Fibroblast of lung (primary cell): Measurements from ENCODE around the gene COL9A2. TPM values are rescaled to one million over a fixed set of nuclear protein-coding genes. Genes with fewer than 3 reads are reported as not detected.

ENCODE experiments used
- DNase-seq, 2 donors: peaks; one replicate each; pipeline versions ENCODE4 v3.0.0 to v3.0.0-alpha.2; 2010; ENCODE audit warnings: low read depth in 2 of 2
- H2AFZ ChIP-seq: 2 replicates; pipeline ENCODE4 v1.5.1; 2012; ENCODE audit warnings: low read length, control low read depth, inconsistent platforms
- H3K27ac ChIP-seq: 2 replicates; pipeline ENCODE4 v1.5.1; 2011; ENCODE audit warnings: low read length, control low read depth; ENCODE audit not compliant: insufficient read depth
- H3K27me3 ChIP-seq: 2 replicates; pipeline ENCODE4 v1.5.1; 2011; ENCODE audit warnings: mild to moderate bottlenecking, low read length; ENCODE audit not compliant: control insufficient read depth, insufficient read depth
- H3K36me3 ChIP-seq: 2 replicates; pipeline ENCODE4 v1.5.1; 2011; ENCODE audit warnings: low read length; ENCODE audit not compliant: control insufficient read depth, insufficient read depth
- H3K4me1 ChIP-seq: 2 replicates; pipeline ENCODE4 v1.5.1; 2011; ENCODE audit warnings: low read length; ENCODE audit not compliant: control insufficient read depth, insufficient read depth; ENCODE audit errors: extremely low read depth
- H3K4me2 ChIP-seq: 2 replicates; pipeline ENCODE4 v1.5.1; 2011; ENCODE audit warnings: low read length, control low read depth; ENCODE audit not compliant: insufficient read depth; ENCODE audit errors: extremely low read depth
- H3K4me3 ChIP-seq, 4 experiments: fragments of 200-600 bp in 1 of 4; sonication (generic) in 1 of 4; replicated peaks in 1 of 4; 2 replicates each; pipeline ENCODE4 v1.5.1; 2011 to 2016; ENCODE audit warnings: low read length in 4 of 4, low read depth in 3 of 4, mild to moderate bottlenecking in 3 of 4, control low read depth in 2 of 4, inconsistent platforms in 1 of 4, mixed read lengths in 1 of 4; ENCODE audit not compliant: insufficient read depth in 1 of 4; ENCODE audit errors: control extremely low read depth in 1 of 4
- H3K79me2 ChIP-seq: 2 replicates; pipeline ENCODE4 v1.5.1; 2012; ENCODE audit warnings: mild to moderate bottlenecking, low read length, inconsistent platforms; ENCODE audit not compliant: control insufficient read depth, insufficient read depth
- H3K9ac ChIP-seq: 2 replicates; pipeline ENCODE4 v1.5.1; 2011; ENCODE audit warnings: mild to moderate bottlenecking, low read length, control low read depth; ENCODE audit not compliant: insufficient read depth
- H3K9me3 ChIP-seq: 2 replicates; pipeline ENCODE4 v1.5.1; 2012; ENCODE audit warnings: low read depth, low read length; ENCODE audit not compliant: control insufficient read depth, insufficient read depth
- H4K20me1 ChIP-seq: 2 replicates; pipeline ENCODE4 v1.5.1; 2011; ENCODE audit warnings: low read length; ENCODE audit not compliant: control insufficient read depth, insufficient read depth; ENCODE audit errors: extremely low read depth
- CTCF ChIP-seq, 2 donors: IDR thresholded peaks in 1 of 2; conservative IDR thresholded peaks in 1 of 2; 1 replicate in 1 of 2; 2 replicates in 1 of 2; pipeline ENCODE4 v1.5.1; 2011 to 2012; ENCODE audit warnings: low read length in 2 of 2, control low read depth in 1 of 2, inconsistent platforms in 1 of 2, low read depth in 1 of 2, mild to moderate bottlenecking in 1 of 2
- EZH2 ChIP-seq: IDR thresholded peaks from 2 replicates; pipeline ENCODE4 v1.5.1; 2012; ENCODE audit warnings: low read length, control low read depth, mild to moderate bottlenecking; ENCODE audit errors: missing control alignments
- polyA plus RNA-seq, 2 donors: library from polyadenylated mRNA; depleted of rRNA in 1 of 2; stranded (reverse) in 1 of 2; unstranded in 1 of 2; fragments of >200 nt; gene quantifications; 2 replicates each; pipeline ENCODE4 v1.2.1, GENCODE V29; 2011 to 2012; ENCODE audit warnings: missing spikeins in 1 of 2
- total RNA-seq: library from RNA; depleted of rRNA; stranded (reverse); fragments of >200 nt; gene quantifications from 2 replicates; pipeline ENCODE4 v1.2.1, GENCODE V29; 2014

The COL9A2 gene
- total and polyA plus RNA-seq, 2 donors (not counting 1 experiment from before 2014, with no cell fraction given): 1.3 to 2.8 TPM

- no peak for TF ChIP-seq CTCF (conservative IDR thresholded peaks at IDR 0.05 in 1 of 2, IDR thresholded peaks at IDR 0.05 in 1 of 2; ENCODE audit: low read depth in 1 of 2, low read length in 2 of 2)
- TF ChIP-seq EZH2: no peak
- no peak for DNase-seq
- Histone ChIP-seq H3K4me1 (no peaks in the 10 kb centered on the region), H3K27ac (no peak overlapping the region), H4K20me1 (no peaks in the 10 kb centered on the region), H3K36me3 (no peaks in the 10 kb centered on the region), H3K9ac (no peak overlapping the region), H3K9me3 (no peaks in the 10 kb centered on the region), H3K79me2 (no peaks in the 10 kb centered on the region), H3K4me3 (no peak overlapping the region), H2AFZ (no peak overlapping the region), H3K4me2 (no peak overlapping the region), H3K27me3 (peaks cover 4% of the 10 kb centered on the region)
Observed at GRCh38 chr1:40362199-40362598, 45.1 kb upstream of the COL9A2 start.

GRCh38 chr1:40361637-40362036, 44.6 kb upstream of the COL9A2 start:
- Histone ChIP-seq H3K27ac (no peak overlapping the region), H3K9me3 (no peaks in the 10 kb centered on the region), H3K4me2 (no peak overlapping the region), H3K36me3 (no peaks in the 10 kb centered on the region), H3K79me2 (no peaks in the 10 kb centered on the region), H3K4me3 (no peak overlapping the region), H3K27me3 (peaks cover 4% of the 10 kb centered on the region), H3K9ac (no peak overlapping the region), H4K20me1 (no peaks in the 10 kb centered on the region), H2AFZ (no peak overlapping the region), H3K4me1 (no peaks in the 10 kb centered on the region)
- no peak for DNase-seq
- TF ChIP-seq EZH2 (no peak), CTCF (conservative IDR thresholded peaks at IDR 0.05 in 1 of 2, IDR thresholded peaks at IDR 0.05 in 1 of 2; ENCODE audit: low read depth in 1 of 2, low read length in 2 of 2) (no peak)

DNA sequence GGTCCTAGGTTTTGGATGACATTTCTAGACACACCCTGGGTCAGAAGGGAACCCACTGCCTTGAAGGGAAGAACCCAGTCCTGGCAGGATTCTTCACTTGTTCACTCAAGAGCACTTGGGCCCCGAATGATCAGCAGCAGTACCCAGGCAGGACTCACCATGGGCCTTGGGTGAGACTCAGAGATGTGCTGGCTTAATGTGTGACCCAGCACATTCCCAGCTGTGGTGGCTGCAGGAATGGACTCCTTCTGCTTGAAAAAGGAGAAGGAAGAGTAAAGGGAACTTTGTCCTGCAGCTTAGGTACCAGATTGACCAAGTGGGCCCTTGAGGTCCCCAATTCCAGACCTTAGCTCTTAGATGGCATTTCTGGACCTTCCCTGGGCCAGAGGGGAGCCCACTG, 44.1 kb upstream of the COL9A2 start:
- TF ChIP-seq CTCF (conservative IDR thresholded peaks at IDR 0.05 in 1 of 2, IDR thresholded peaks at IDR 0.05 in 1 of 2; ENCODE audit: low read depth in 1 of 2, low read length in 2 of 2): no peak
- TF ChIP-seq EZH2: no peak
- H3K79me2 ChIP-seq: no peaks in the 10 kb centered on the region

More for the DNA sequence above, 44.1 kb upstream of the COL9A2 start:
- Histone ChIP-seq H4K20me1 (no peaks in the 10 kb centered on the region), H3K36me3 (no peaks in the 10 kb centered on the region), H3K27me3 (peaks cover 4% of the 10 kb centered on the region), H3K4me3 (no peak overlapping the region), H3K27ac (no peak overlapping the region), H3K4me1 (no peaks in the 10 kb centered on the region), H2AFZ (no peak overlapping the region), H3K9ac (no peak overlapping the region), H3K4me2 (no peak overlapping the region), H3K9me3 (no peaks in the 10 kb centered on the region)
- DNase-seq: no peak
